ENCODE data around the gene EIF6.

DNA sequence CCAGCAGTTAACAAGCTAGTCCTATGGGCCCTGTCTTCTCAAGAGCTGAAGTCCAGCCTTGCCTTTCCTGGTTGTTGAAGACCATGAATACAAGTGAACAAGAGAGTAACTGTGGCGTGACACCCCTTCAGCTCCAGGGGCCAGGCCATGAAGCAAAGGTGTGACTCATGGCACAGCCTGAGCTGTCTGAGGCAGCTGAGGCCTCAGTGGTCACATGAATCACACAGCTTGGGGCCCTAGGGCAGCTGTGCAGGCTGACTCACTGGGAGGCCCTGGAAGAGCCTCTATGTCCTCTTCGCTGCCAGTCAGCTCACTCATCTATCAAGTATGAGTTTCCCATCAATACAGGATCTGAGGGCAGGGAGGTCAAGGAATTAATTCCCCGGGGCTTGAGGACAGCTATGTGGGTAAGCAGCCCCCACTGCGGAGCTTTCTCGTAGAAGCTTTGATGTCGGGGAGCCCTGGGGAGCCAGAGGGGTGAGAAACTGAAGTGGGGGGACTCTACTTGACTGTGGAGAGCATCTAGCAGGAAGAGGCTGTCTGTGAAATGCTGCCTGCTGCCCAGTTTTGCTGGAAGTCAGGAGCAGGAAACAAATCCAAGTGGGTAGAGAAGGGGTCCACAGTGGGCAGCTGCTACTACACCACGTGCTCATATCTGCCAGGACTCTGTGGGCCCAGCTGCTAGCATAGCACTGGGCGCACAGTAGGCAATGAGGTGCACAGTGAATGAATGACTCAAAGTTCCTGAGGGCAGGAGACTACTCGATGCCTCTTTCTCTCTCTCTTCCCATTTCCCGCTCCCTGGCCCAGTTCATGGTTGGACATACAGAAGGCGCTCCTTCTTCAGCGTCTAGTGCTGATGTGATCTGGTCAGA is 21.3 kb upstream of the EIF6 start:
- TF ChIP-seq POLR2A (IDR thresholded peaks at IDR 0.05; ENCODE audit: low read depth, low read length), result no peak
- no peak for TF ChIP-seq POLR2AphosphoS5 (IDR thresholded peaks at IDR 0.05; ENCODE audit: low read depth, low read length)
- no peak for TF ChIP-seq TAF1 (IDR thresholded peaks at IDR 0.05; ENCODE audit: low read depth, low read length)
- no peak for TF ChIP-seq SPI1 (IDR thresholded peaks at IDR 0.05; ENCODE audit: low read depth, low read length)

All from GM12891 (cell line).